ENCODE results near the gene QRICH1. TPM values are rescaled to one million over a fixed set of nuclear protein-coding genes. Genes with fewer than 3 reads are reported as not detected.
"Not testable (repeated sequence)": the region's sequence is repeated elsewhere in the genome, so short reads cannot be mapped to it uniquely, and the experiment has no call there.

Gene QRICH1
- polyA plus RNA-seq, 5 donors, result 73.2 to 89.8 (median 82.8) TPM

GRCh38 chr3:49017971-49018706 lies 75.7 kb downstream of the QRICH1 start, which contains the start of gene DALRD3:
Gene DALRD3, minus strand, starts transcription at chr3:49018580. Its CDS starts 16 bp downstream, at chr3:49018564.
- DNase-seq, result peak; percentile 66 to 78

- DNase-seq, result no peak
Measured at GRCh38 chr3:49017229-49017970, 76.5 kb downstream of the QRICH1 start.

- DNase-seq, result no peak
Measured at GRCh38 chr3:49016414-49017228, 77.2 kb downstream of the QRICH1 start.

GRCh38 chr3:49015765-49016164 lies 78.1 kb downstream of the QRICH1 start:
- no peak for DNase-seq

GRCh38 chr3:49015072-49015471 lies 78.8 kb downstream of the QRICH1 start:
- DNase-seq, result no peak

- no peak for DNase-seq
Measured at GRCh38 chr3:49013738-49014660, 79.9 kb downstream of the QRICH1 start.

- DNase-seq, result no peak
Measured at GRCh38 chr3:49013113-49013737, 80.6 kb downstream of the QRICH1 start.

- no peak for DNase-seq
Measured at GRCh38 chr3:49012441-49013017, 81.3 kb downstream of the QRICH1 start.

- no peak for DNase-seq
Measured at GRCh38 chr3:49009396-49009795, 84.5 kb downstream of the QRICH1 start.

- DNase-seq, result not testable (repeated sequence)
Measured at GRCh38 chr3:49008627-49009026, 85.2 kb downstream of the QRICH1 start.

- peak; percentile 79 for DNase-seq
Measured at GRCh38 chr3:49007771-49008528, 85.9 kb downstream of the QRICH1 start.

GRCh38 chr3:49007068-49007770 lies 86.7 kb downstream of the QRICH1 start, which contains the start of gene WDR6:
Gene WDR6, plus strand, starts transcription at chr3:49007391. Its CDS starts 41 bp downstream, at chr3:49007432.
- peak; percentile 95 to 96 for DNase-seq

GRCh38 chr3:49006408-49007067 lies 87.3 kb downstream of the QRICH1 start:
- peak in 1 of 2 donors; percentile 38 for DNase-seq

GRCh38 chr3:49005998-49006397 lies 87.9 kb downstream of the QRICH1 start:
- no peak for DNase-seq

GRCh38 chr3:49005303-49005680 lies 88.6 kb downstream of the QRICH1 start:
- no peak for DNase-seq

GRCh38 chr3:49004352-49005302 lies 89.2 kb downstream of the QRICH1 start:
- DNase-seq, result no peak

GRCh38 chr3:49001155-49001554 lies 92.7 kb downstream of the QRICH1 start:
- no peak for DNase-seq
